Nephron progenitor cell (in vitro differentiated cells): ENCODE measurements around the gene NEK5.
"Not testable (repeated sequence)": the region's sequence is repeated elsewhere in the genome, so short reads cannot be mapped to it uniquely, and the experiment has no call there.

Experiments
- DNase-seq: peaks from one replicate; pipeline ENCODE4 v3.0.0; 2021
- H3K27ac Mint-ChIP-seq: 2 replicates; pipeline ENCODE4 v1.8.0; 2021; ENCODE audit warnings: mild to moderate bottlenecking, moderate library complexity, mixed read lengths
- H3K27me3 Mint-ChIP-seq: 2 replicates; pipeline ENCODE4 v1.8.0; 2021; ENCODE audit warnings: mild to moderate bottlenecking, low read depth, mixed read lengths; ENCODE audit not compliant: poor library complexity
- H3K36me3 Mint-ChIP-seq: 2 replicates; pipeline ENCODE4 v1.8.0; 2021; ENCODE audit warnings: low read depth, mixed read lengths
- H3K4me1 Mint-ChIP-seq: 2 replicates; pipeline ENCODE4 v1.8.0; 2021; ENCODE audit warnings: mixed read lengths
- H3K4me3 Mint-ChIP-seq: 2 replicates; pipeline ENCODE4 v1.8.0; 2021; ENCODE audit warnings: mild to moderate bottlenecking, moderate library complexity, mixed read lengths
- H3K9me3 Mint-ChIP-seq: 2 replicates; pipeline ENCODE4 v1.8.0; 2021; ENCODE audit warnings: mild to moderate bottlenecking, moderate library complexity, mixed read lengths
- TF ChIP-seq, protein P1 (sequence below): fragments of 200-600 bp; sonication (generic); IDR thresholded peaks from 2 replicates; pipeline ENCODE4 v1.5.0; 2021; ENCODE audit warnings: antibody characterized with exemption

NEK5 gene

GRCh38 chr13:52048516-52048915 lies 80.4 kb downstream of the NEK5 start:
- peaks cover 24% of the 10 kb centered on the region for H3K9me3 Mint-ChIP-seq
- TF ChIP-seq, protein P1, sequence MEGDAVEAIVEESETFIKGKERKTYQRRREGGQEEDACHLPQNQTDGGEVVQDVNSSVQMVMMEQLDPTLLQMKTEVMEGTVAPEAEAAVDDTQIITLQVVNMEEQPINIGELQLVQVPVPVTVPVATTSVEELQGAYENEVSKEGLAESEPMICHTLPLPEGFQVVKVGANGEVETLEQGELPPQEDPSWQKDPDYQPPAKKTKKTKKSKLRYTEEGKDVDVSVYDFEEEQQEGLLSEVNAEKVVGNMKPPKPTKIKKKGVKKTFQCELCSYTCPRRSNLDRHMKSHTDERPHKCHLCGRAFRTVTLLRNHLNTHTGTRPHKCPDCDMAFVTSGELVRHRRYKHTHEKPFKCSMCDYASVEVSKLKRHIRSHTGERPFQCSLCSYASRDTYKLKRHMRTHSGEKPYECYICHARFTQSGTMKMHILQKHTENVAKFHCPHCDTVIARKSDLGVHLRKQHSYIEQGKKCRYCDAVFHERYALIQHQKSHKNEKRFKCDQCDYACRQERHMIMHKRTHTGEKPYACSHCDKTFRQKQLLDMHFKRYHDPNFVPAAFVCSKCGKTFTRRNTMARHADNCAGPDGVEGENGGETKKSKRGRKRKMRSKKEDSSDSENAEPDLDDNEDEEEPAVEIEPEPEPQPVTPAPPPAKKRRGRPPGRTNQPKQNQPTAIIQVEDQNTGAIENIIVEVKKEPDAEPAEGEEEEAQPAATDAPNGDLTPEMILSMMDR = no peak
- no peak overlapping the region for H3K27ac Mint-ChIP-seq

DNA sequence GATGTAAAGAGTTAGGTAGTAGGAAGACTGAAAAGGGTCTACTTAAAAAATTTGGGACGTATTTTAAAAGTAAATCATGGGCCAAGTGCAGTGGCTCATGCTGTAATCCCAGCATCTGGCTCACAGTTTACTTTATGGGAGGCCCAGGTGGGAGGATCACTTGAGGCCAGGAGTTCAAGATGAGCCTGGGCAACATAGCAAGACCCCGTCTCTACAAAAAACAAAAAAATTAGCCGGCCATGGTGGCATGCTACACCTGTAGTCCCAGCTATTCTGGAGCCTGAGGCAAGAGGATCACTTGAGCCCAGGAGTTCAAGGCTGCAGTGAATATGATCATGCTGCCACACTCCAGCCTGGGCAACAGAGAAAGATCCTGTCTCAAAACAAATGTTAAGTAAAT lies 81.4 kb downstream of the NEK5 start:
- H3K4me1 Mint-ChIP-seq = no peaks in the 10 kb centered on the region
- H3K27ac Mint-ChIP-seq = no peak overlapping the region
- H3K27me3 Mint-ChIP-seq = no peaks in the 10 kb centered on the region
- H3K4me3 Mint-ChIP-seq = no peak overlapping the region
- peaks cover 21% of the 10 kb centered on the region for H3K9me3 Mint-ChIP-seq
- H3K36me3 Mint-ChIP-seq = peaks cover 16% of the 10 kb centered on the region
- TF ChIP-seq, protein P1 = no peak
- no peak for DNase-seq

More at GRCh38 chr13:52048516-52048915, 80.4 kb downstream of the NEK5 start:
- Mint-ChIP-seq H3K4me3 (no peak overlapping the region), H3K4me1 (no peaks in the 10 kb centered on the region), H3K36me3 (peaks cover 18% of the 10 kb centered on the region), H3K27me3 (no peaks in the 10 kb centered on the region)
- DNase-seq = no peak

DNA sequence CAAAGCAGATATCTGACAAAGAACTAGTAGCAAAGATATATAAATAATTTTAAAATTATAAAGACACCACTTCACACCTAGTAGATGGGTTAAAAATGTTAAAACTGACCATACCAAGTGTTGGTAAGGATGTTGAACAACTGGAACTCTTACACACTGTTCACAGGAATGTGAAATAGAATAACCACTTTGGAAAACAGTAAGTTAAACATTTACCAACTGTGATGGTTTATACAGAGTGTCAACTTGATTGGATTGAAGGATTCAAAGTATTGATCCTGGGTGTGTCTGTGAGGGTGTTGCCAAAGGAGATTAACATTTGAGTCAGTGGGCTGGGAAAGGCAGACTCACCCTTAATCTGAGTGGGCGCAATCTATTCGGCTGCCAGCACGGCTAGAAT lies 85.2 kb downstream of the NEK5 start:
- Mint-ChIP-seq H3K27ac (no peak overlapping the region), H3K4me1 (no peaks in the 10 kb centered on the region), H3K36me3 (peaks cover 18% of the 10 kb centered on the region), H3K9me3 (peaks cover 17% of the 10 kb centered on the region), H3K27me3 (no peaks in the 10 kb centered on the region), H3K4me3 (no peak overlapping the region)
- DNase-seq = no peak
- TF ChIP-seq, protein P1 = no peak

GRCh38 chr13:52036037-52036436 lies 92.8 kb downstream of the NEK5 start:
- Mint-ChIP-seq H3K4me3 (no peak overlapping the region), H3K27ac (peak overlapping the region; percentile 70), H3K36me3 (peaks cover 40% of the 10 kb centered on the region), H3K4me1 (peaks cover 9% of the 10 kb centered on the region), H3K9me3 (peaks cover 11% of the 10 kb centered on the region), H3K27me3 (peaks cover 3% of the 10 kb centered on the region)
- DNase-seq = no peak
- TF ChIP-seq, protein P1 = no peak

- Mint-ChIP-seq H3K4me1 (peaks cover 9% of the 10 kb centered on the region), H3K27ac (no peak overlapping the region), H3K4me3 (no peak overlapping the region), H3K27me3 (peaks cover 3% of the 10 kb centered on the region), H3K9me3 (peaks cover 20% of the 10 kb centered on the region), H3K36me3 (peaks cover 47% of the 10 kb centered on the region)
- DNase-seq = no peak
- TF ChIP-seq, protein P1 = no peak
Measured at GRCh38 chr13:52034616-52035226, 94.2 kb downstream of the NEK5 start.

GRCh38 chr13:52033039-52033438 lies 95.8 kb downstream of the NEK5 start:
- TF ChIP-seq, protein P1 = no peak
- Mint-ChIP-seq H3K4me1 (peaks cover 9% of the 10 kb centered on the region), H3K36me3 (peaks cover 61% of the 10 kb centered on the region), H3K9me3 (peaks cover 36% of the 10 kb centered on the region), H3K4me3 (no peak overlapping the region), H3K27ac (no peak overlapping the region), H3K27me3 (peaks cover under 1% of the 10 kb centered on the region)
- DNase-seq = no peak

- Mint-ChIP-seq H3K9me3 (peaks cover 59% of the 10 kb centered on the region), H3K36me3 (peaks cover 80% of the 10 kb centered on the region)
- H3K27me3 Mint-ChIP-seq, DNase-seq, H3K4me3 Mint-ChIP-seq, H3K4me1 Mint-ChIP-seq, H3K27ac Mint-ChIP-seq: not testable (repeated sequence)
Measured at GRCh38 chr13:52030401-52030800, 98.5 kb downstream of the NEK5 start.
